ENCODE data around the gene P4HTM. TPM values are rescaled to one million over a fixed set of nuclear protein-coding genes. Genes with fewer than 3 reads are reported as not detected.

P4HTM gene
- total and polyA plus RNA-seq, 2 donors (not counting 3 experiments of a cell fraction or from before 2014, with no cell fraction given), result 23.0 to 32.7 TPM

- Histone ChIP-seq H3K9me1 (replicated peaks; ENCODE audit: control insufficient read depth, extremely low read depth, insufficient read depth, low read length) (no peaks in the 10 kb centered on the region), H3K4me3 (replicated peaks in 1 of 3; ENCODE audit: insufficient read depth in 1 of 3, low read depth in 1 of 3, low read length in 3 of 3) (no peak overlapping the region), H3K4me1 (ENCODE audit: control insufficient read depth, extremely low read depth, insufficient read depth, low read length) (no peaks in the 10 kb centered on the region), H3K27ac (ENCODE audit: insufficient read depth, low read depth, low read length) (no peak overlapping the region), H3K4me2 (ENCODE audit: insufficient read depth, low read length) (no peak overlapping the region), H4K20me1 (replicated peaks; ENCODE audit: control insufficient read depth, extremely low read depth, insufficient read depth, low read length) (no peaks in the 10 kb centered on the region), H3K27me3 (ENCODE audit: control insufficient read depth in 2 of 2, insufficient read depth in 2 of 2, low read length in 2 of 2) (no peaks in the 10 kb centered on the region), H3K9me3 (replicated peaks; ENCODE audit: control insufficient read depth, insufficient read depth, low read length) (no peaks in the 10 kb centered on the region), H3K9ac (replicated peaks; ENCODE audit: extremely low read depth, insufficient read depth, low read length) (no peak overlapping the region), H3K79me2 (ENCODE audit: control insufficient read depth, insufficient read depth, low read length) (no peaks in the 10 kb centered on the region), H3K36me3 (ENCODE audit: control insufficient read depth in 2 of 2, extremely low read depth in 1 of 2, insufficient read depth in 2 of 2, low read length in 2 of 2) (peaks cover 19 to 26% of the 10 kb centered on the region in 2 experiments), H2AFZ (ENCODE audit: low read depth, low read length) (no peak overlapping the region)
- CTCF ChIA-PET, result no interaction called here
- intact Hi-C loops (cut with micrococcal nuclease), result no loop called here
- no TSS peak for BruUV-seq (replicated peaks)
- FAIRE-seq, result no peak
- DNase-seq (ENCODE audit: low read depth, low spot score), result no peak
- POLR2A ChIA-PET, result no interaction called here
- TF ChIP-seq CTCF (IDR thresholded peaks at IDR 0.05; ENCODE audit: extremely low read depth in 1 of 2, insufficient read depth in 1 of 2, low read depth in 1 of 2, low read length in 2 of 2) (no peak), POLR2A (IDR thresholded peaks at IDR 0.05; ENCODE audit: low read depth, low read length) (no peak), GATA2 (IDR thresholded peaks at IDR 0.05; ENCODE audit: insufficient read depth, insufficient read length, low read depth, low read length) (no peak), POLR2AphosphoS5 (IDR thresholded peaks at IDR 0.05; ENCODE audit: insufficient read depth, low read depth, low read length) (no peak), FOS (IDR thresholded peaks at IDR 0.05; ENCODE audit: borderline replicate concordance, insufficient read depth, low read length) (no peak), JUN (IDR thresholded peaks at IDR 0.05; ENCODE audit: borderline replicate concordance, insufficient read depth, insufficient read length, low read depth) (no peak)
- dilution Hi-C loops (cut with MboI; ENCODE audit: extremely low pct_ligation_motif_present, low sequenced_read_pairs), result no loop called here
These were observed 23.1 kb upstream of the P4HTM start for GRCh38 chr3:48966876-48967361.

GRCh38 chr3:48970586-48970985 is 19.5 kb upstream of the P4HTM start:
- TF ChIP-seq FOS (IDR thresholded peaks at IDR 0.05; ENCODE audit: borderline replicate concordance, insufficient read depth, low read length) (no peak), CTCF (IDR thresholded peaks at IDR 0.05; ENCODE audit: extremely low read depth in 1 of 2, insufficient read depth in 1 of 2, low read depth in 1 of 2, low read length in 2 of 2) (no peak), MYC (IDR thresholded peaks at IDR 0.05; ENCODE audit: low read depth, low read length) (no peak), EZH2 (IDR thresholded peaks at IDR 0.05; ENCODE audit: borderline replicate concordance, low read depth, low read length, severe bottlenecking) (no peak), GATA2 (IDR thresholded peaks at IDR 0.05; ENCODE audit: insufficient read depth, insufficient read length, low read depth, low read length) (no peak), MAX (IDR thresholded peaks at IDR 0.05; ENCODE audit: insufficient read depth, insufficient read length) (no peak), POLR2A (IDR thresholded peaks at IDR 0.05; ENCODE audit: low read depth, low read length) (no peak), JUN (IDR thresholded peaks at IDR 0.05; ENCODE audit: borderline replicate concordance, insufficient read depth, insufficient read length, low read depth) (no peak), POLR2AphosphoS5 (IDR thresholded peaks at IDR 0.05; ENCODE audit: insufficient read depth, low read depth, low read length) (no peak)
- Histone ChIP-seq H4K20me1 (replicated peaks; ENCODE audit: control insufficient read depth, extremely low read depth, insufficient read depth, low read length) (no peaks in the 10 kb centered on the region), H3K9ac (replicated peaks; ENCODE audit: extremely low read depth, insufficient read depth, low read length) (no peak overlapping the region), H3K9me3 (replicated peaks; ENCODE audit: control insufficient read depth, insufficient read depth, low read length) (no peaks in the 10 kb centered on the region), H3K4me3 (replicated peaks in 1 of 3; ENCODE audit: insufficient read depth in 1 of 3, low read depth in 1 of 3, low read length in 3 of 3) (no peak overlapping the region), H3K4me2 (ENCODE audit: insufficient read depth, low read length) (no peak overlapping the region), H3K4me1 (ENCODE audit: control insufficient read depth, extremely low read depth, insufficient read depth, low read length) (no peaks in the 10 kb centered on the region), H3K27me3 (ENCODE audit: control insufficient read depth in 2 of 2, insufficient read depth in 2 of 2, low read length in 2 of 2) (no peaks in the 10 kb centered on the region), H2AFZ (ENCODE audit: low read depth, low read length) (no peak overlapping the region), H3K27ac (ENCODE audit: insufficient read depth, low read depth, low read length) (no peak overlapping the region), H3K79me2 (ENCODE audit: control insufficient read depth, insufficient read depth, low read length) (no peaks in the 10 kb centered on the region), H3K9me1 (replicated peaks; ENCODE audit: control insufficient read depth, extremely low read depth, insufficient read depth, low read length) (no peaks in the 10 kb centered on the region), H3K36me3 (ENCODE audit: control insufficient read depth in 2 of 2, extremely low read depth in 1 of 2, insufficient read depth in 2 of 2, low read length in 2 of 2) (peaks cover 24 to 45% of the 10 kb centered on the region in 2 experiments)
- dilution Hi-C loops (cut with MboI; ENCODE audit: extremely low pct_ligation_motif_present, low sequenced_read_pairs) (no loop called here), intact Hi-C loops (cut with micrococcal nuclease) (no loop called here)
- ChIA-PET CTCF (no interaction called here), POLR2A (no interaction called here)
- FAIRE-seq, result no peak
- no peak for DNase-seq (ENCODE audit: low read depth, low spot score)
- no TSS peak for BruUV-seq (replicated peaks)

Data from endothelial cell of umbilical vein (primary cell).